GOT3 (cell line): Measurements from ENCODE around the gene SRP54.
A peak's percentile ranks its signal among the peaks of the same experiment; 100 is the strongest.
"Not testable (repeated sequence)": the region's sequence is repeated elsewhere in the genome, so short reads cannot be mapped to it uniquely, and the experiment has no call there.

Experiments
- DNase-seq: peaks from one replicate; lab custom pipeline; 2025; ENCODE audit warnings: mixed read lengths; lab: John Stamatoyannopoulos, UW

SRP54 gene

GRCh38 chr14:34983786-34984185 lies 994 bp downstream of the SRP54 start:
- no peak for DNase-seq

- no peak for DNase-seq
Measured at GRCh38 chr14:34985740-34986139, 2.9 kb downstream of the SRP54 start.

- no peak for DNase-seq
Measured at GRCh38 chr14:34987180-34987579, 4.4 kb downstream of the SRP54 start.

- no peak for DNase-seq
Measured at GRCh38 chr14:34989762-34990161, 7.0 kb downstream of the SRP54 start.

GRCh38 chr14:34993426-34993825 lies 10.6 kb downstream of the SRP54 start:
- no peak for DNase-seq

GRCh38 chr14:34994668-34995067 lies 11.9 kb downstream of the SRP54 start:
- DNase-seq = no peak

- no peak for DNase-seq
Measured at GRCh38 chr14:34997762-34998161, 15.0 kb downstream of the SRP54 start.

- no peak for DNase-seq
Measured at GRCh38 chr14:34999500-34999899, 16.7 kb downstream of the SRP54 start.

- DNase-seq = no peak
Measured at GRCh38 chr14:35001621-35002020, 18.8 kb downstream of the SRP54 start.

- no peak for DNase-seq
Measured at GRCh38 chr14:35004839-35005238, 22.0 kb downstream of the SRP54 start.

- no peak for DNase-seq
Measured at GRCh38 chr14:35016568-35016967, 33.8 kb downstream of the SRP54 start.

GRCh38 chr14:35020713-35021112 lies 37.9 kb downstream of the SRP54 start:
- no peak for DNase-seq

- no peak for DNase-seq
Measured at GRCh38 chr14:35028435-35028834, 45.6 kb downstream of the SRP54 start.

GRCh38 chr14:35032562-35032961 lies 49.8 kb downstream of the SRP54 start:
- no peak for DNase-seq

- DNase-seq = no peak
Measured at GRCh38 chr14:35034440-35034833, 51.6 kb downstream of the SRP54 start.

GRCh38 chr14:35034944-35035554 lies 52.3 kb downstream of the SRP54 start:
- not testable (repeated sequence) for DNase-seq

GRCh38 chr14:35038312-35038711 lies 55.5 kb downstream of the SRP54 start:
- DNase-seq = not testable (repeated sequence)

GRCh38 chr14:35042632-35043031 lies 59.8 kb downstream of the SRP54 start:
- DNase-seq = no peak

- DNase-seq = no peak
Measured at GRCh38 chr14:35043046-35043445, 60.3 kb downstream of the SRP54 start.

GRCh38 chr14:35044939-35045797 lies 62.4 kb downstream of the SRP54 start:
- DNase-seq = no peak

GRCh38 chr14:35045798-35046047 lies 62.9 kb downstream of the SRP54 start:
- no peak for DNase-seq

GRCh38 chr14:35046048-35046750 lies 63.4 kb downstream of the SRP54 start, which contains the start of gene FAM177A1:
FAM177A1 (plus strand) TSS chr14:35046272; CDS start chr14:35046464, 192 bp downstream.
- DNase-seq = peak; percentile 79
